NT2/D1 (cell line): ENCODE results near the gene SH3D19.

ENCODE experiments used
- YY1 ChIP-seq: IDR thresholded peaks from 2 replicates; pipeline ENCODE4 v1.6.1; 2011; ENCODE audit not compliant: insufficient read length, insufficient read depth
- ZNF274 ChIP-seq: IDR thresholded peaks from 2 replicates; pipeline ENCODE4 v1.6.1; 2011; ENCODE audit warnings: mild to moderate bottlenecking, low read depth, low read length

DNA sequence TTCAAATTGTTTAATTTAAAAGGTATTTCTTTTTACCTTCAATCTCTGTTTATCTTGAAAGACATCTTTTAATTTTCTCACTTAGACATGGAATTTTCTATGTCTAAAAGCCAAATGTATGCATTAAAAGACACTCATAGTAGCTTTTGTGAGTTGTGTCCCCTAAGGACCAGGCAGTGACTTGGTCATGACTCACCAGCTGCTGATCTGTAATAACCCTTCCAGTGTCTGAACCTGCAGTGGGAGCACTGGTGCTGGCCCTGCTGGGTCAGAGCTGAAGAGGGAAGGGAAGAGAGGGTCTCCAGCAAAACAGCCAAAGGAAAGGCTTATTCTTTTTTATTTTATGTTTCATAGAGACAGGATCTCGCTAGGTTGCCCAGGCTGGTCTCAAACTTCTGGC, 31.1 kb upstream of the SH3D19 start:
- TF ChIP-seq YY1 (no peak), ZNF274 (no peak)
